ENCODE data around the gene SBF2.
"Not testable (repeated sequence)": the region's sequence is repeated elsewhere in the genome, so short reads cannot be mapped to it uniquely, and the experiment has no call there.

Gene SBF2

GRCh38 chr11:10048350-10048749, 245.7 kb downstream of the SBF2 start:
- no peak for DNase-seq

- no peak for DNase-seq
Measured at GRCh38 chr11:10044618-10045017, 249.4 kb downstream of the SBF2 start.

GRCh38 chr11:10042699-10043098, 251.3 kb downstream of the SBF2 start:
- no peak for DNase-seq

GRCh38 chr11:10041748-10042446, 252.1 kb downstream of the SBF2 start:
- DNase-seq: peak; percentile 6

GRCh38 chr11:10041332-10041731, 252.7 kb downstream of the SBF2 start:
- DNase-seq: no peak

GRCh38 chr11:10038521-10039302, 255.3 kb downstream of the SBF2 start:
- no peak for DNase-seq

GRCh38 chr11:10035932-10036331, 258.1 kb downstream of the SBF2 start:
- not testable (repeated sequence) for DNase-seq

- DNase-seq: no peak
Measured at GRCh38 chr11:10032935-10033334, 261.1 kb downstream of the SBF2 start.

GRCh38 chr11:10030122-10030490, 263.9 kb downstream of the SBF2 start:
- DNase-seq: no peak

GRCh38 chr11:10029386-10030121, 264.5 kb downstream of the SBF2 start:
- no peak for DNase-seq

- DNase-seq: no peak
Measured at GRCh38 chr11:10026514-10026913, 267.5 kb downstream of the SBF2 start.

- no peak for DNase-seq
Measured at GRCh38 chr11:10023212-10023611, 270.8 kb downstream of the SBF2 start.

- no peak for DNase-seq
Measured at GRCh38 chr11:10022764-10023163, 271.3 kb downstream of the SBF2 start.

GRCh38 chr11:10021563-10021962, 272.5 kb downstream of the SBF2 start:
- no peak for DNase-seq

- no peak for DNase-seq
Measured at GRCh38 chr11:10019906-10020682, 273.9 kb downstream of the SBF2 start.

- DNase-seq: no peak
Measured at GRCh38 chr11:10017911-10018310, 276.1 kb downstream of the SBF2 start.

GRCh38 chr11:10017050-10017449, 277.0 kb downstream of the SBF2 start:
- DNase-seq: no peak

GRCh38 chr11:10012068-10012467, 282.0 kb downstream of the SBF2 start:
- no peak for DNase-seq

GRCh38 chr11:10005955-10006525, 288.0 kb downstream of the SBF2 start:
- no peak for DNase-seq

- no peak for DNase-seq
Measured at GRCh38 chr11:10004526-10005113, 289.4 kb downstream of the SBF2 start.

GRCh38 chr11:10002221-10002620, 291.8 kb downstream of the SBF2 start:
- DNase-seq: no peak

- no peak for DNase-seq
Measured at GRCh38 chr11:9992306-9992705, 301.7 kb downstream of the SBF2 start.

Data from GF-D8 (cell line).